Thoracic aorta endothelial cell (primary cell): Measurements from ENCODE around the gene KLF17. TPM values are rescaled to one million over a fixed set of nuclear protein-coding genes. Genes with fewer than 3 reads are reported as not detected.

Experiments used
- small RNA-seq: library from RNA; depleted of rRNA; stranded (forward); fragments of <200 nt; gene quantifications from one replicate; pipeline ENCODE3, GENCODE V24; 2012
- total RNA-seq: library from RNA; depleted of rRNA; stranded (reverse); fragments of >200 nt; gene quantifications from 2 replicates; pipeline ENCODE4 v1.2.3, GENCODE V29; 2012

The KLF17 gene, protein sequence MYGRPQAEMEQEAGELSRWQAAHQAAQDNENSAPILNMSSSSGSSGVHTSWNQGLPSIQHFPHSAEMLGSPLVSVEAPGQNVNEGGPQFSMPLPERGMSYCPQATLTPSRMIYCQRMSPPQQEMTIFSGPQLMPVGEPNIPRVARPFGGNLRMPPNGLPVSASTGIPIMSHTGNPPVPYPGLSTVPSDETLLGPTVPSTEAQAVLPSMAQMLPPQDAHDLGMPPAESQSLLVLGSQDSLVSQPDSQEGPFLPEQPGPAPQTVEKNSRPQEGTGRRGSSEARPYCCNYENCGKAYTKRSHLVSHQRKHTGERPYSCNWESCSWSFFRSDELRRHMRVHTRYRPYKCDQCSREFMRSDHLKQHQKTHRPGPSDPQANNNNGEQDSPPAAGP
- not detected in 2 replicates for total RNA-seq

DNA sequence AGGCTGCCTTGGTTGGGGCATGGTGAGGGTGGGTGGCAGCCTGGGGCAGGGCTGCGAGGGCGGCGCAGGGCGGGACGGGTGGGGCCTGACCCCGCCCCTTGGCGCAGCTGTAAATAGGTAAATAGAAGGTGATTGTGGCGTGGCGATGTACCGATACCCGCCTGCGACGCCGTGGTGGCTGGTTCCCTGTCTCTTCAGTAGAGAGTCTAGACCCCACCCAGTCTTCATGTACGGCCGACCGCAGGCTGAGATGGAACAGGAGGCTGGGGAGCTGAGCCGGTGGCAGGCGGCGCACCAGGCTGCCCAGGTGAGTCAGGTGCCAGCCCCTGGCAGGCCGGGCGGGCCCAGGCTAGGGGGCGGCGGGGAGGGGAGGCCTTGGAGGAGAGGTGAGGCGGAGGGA lies at the start of gene KLF17:
Gene KLF17 (plus strand): TSS at position 140 of the 400 bp plus-strand sequence. CDS start 87 bp downstream, at position 227.

DNA sequence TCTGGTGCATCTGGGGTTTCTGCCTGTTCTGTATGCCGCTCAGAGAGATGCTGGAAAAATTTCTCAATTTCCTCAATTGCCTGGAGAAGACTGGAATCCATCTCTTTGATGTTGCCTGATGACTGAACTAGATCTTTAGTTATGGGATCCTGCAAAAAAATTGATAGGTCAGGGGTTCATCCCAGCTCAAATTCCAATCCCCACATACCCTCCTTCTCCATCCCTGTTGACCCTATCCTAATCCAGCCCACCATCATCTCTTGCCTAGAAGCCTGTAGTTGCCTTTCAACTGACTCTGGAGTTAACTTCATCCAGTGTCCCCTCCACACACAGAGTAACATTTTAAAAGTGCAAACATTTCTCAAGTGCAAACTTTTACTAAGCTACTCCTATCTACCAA lies 22.9 kb downstream of the KLF17 start, which contains the start of gene KLF18:
Gene KLF18 (minus strand): TSS at position 101 of the 400 bp plus-strand sequence. CDS start 0 bp downstream, at position 101.

Small RNA genes lying within 50 kb of the gene (small RNA-seq; reads per million reads assigned to genes)
- gene AL035417.1 (not detected), gene OOSP1P1 (not detected), gene RF00019 (not detected), gene RN7SL479P (not detected)

Other genes starting within 250 kb of the KLF17 start
- 0.22 and 0.27 TPM in 2 replicates for gene ARTN, start 185.0 kb upstream of the KLF17 start, total RNA-seq
- gene IPO13, start 171.9 kb upstream of the KLF17 start, total RNA-seq = 15.4 and 17.2 TPM in 2 replicates
- gene DPH2, start 148.8 kb upstream of the KLF17 start, total RNA-seq = 26.6 and 33.3 TPM in 2 replicates
- 65.3 and 68.6 TPM in 2 replicates for gene ATP6V0B, start 143.9 kb upstream of the KLF17 start, total RNA-seq
- gene B4GALT2, start 139.6 kb upstream of the KLF17 start, total RNA-seq = 63.6 and 74.7 TPM in 2 replicates
- gene CCDC24, start 127.2 kb upstream of the KLF17 start, total RNA-seq = 1.9 and 2.4 TPM in 2 replicates
- gene SLC6A9, start 87.4 kb upstream of the KLF17 start, total RNA-seq = 0.86 and 0.93 TPM in 2 replicates
- gene KLF18, start 22.8 kb downstream of the KLF17 start, total RNA-seq = not detected in 2 replicates
- gene DMAP1, start 94.7 kb downstream of the KLF17 start, total RNA-seq = 18.8 and 21.2 TPM in 2 replicates
- 34.2 and 43.4 TPM in 2 replicates for gene ERI3, start 236.4 kb downstream of the KLF17 start, total RNA-seq